Endodermal cell (in vitro differentiated cells): ENCODE measurements around the gene MICU2. TPM values are rescaled to one million over a fixed set of nuclear protein-coding genes. Genes with fewer than 3 reads are reported as not detected.

ENCODE experiments used
- DNase-seq: peaks from one replicate; pipeline ENCODE4 v3.0.0-alpha.2; 2017
- H3K27ac ChIP-seq: 2 replicates; pipeline ENCODE4 v1.5.1; 2013; ENCODE audit warnings: mild to moderate bottlenecking, low read depth, low read length, moderate library complexity
- H3K27me3 ChIP-seq: 2 replicates; pipeline ENCODE4 v1.6.1; 2013; ENCODE audit warnings: mild to moderate bottlenecking, low read length, moderate library complexity; ENCODE audit not compliant: insufficient read depth, control insufficient read depth, poor library complexity, severe bottlenecking
- H3K36me3 ChIP-seq: 2 replicates; pipeline ENCODE4 v1.7.0; 2013; ENCODE audit warnings: mild to moderate bottlenecking, low read length, moderate library complexity; ENCODE audit not compliant: control insufficient read depth, insufficient read depth
- H3K4me1 ChIP-seq: one replicate; pipeline ENCODE4 v1.7.0; 2013; ENCODE audit warnings: low read length; ENCODE audit not compliant: control insufficient read depth, insufficient read depth
- H3K4me3 ChIP-seq: 2 replicates; pipeline ENCODE4 v1.5.1; 2013; ENCODE audit warnings: mild to moderate bottlenecking, low read length, moderate library complexity
- H3K9ac ChIP-seq: 2 replicates; pipeline ENCODE4 v1.6.1; 2013; ENCODE audit warnings: mild to moderate bottlenecking, low read length, moderate library complexity; ENCODE audit not compliant: poor library complexity, severe bottlenecking; ENCODE audit errors: extremely low read depth
- H3K9me3 ChIP-seq: 2 replicates; pipeline ENCODE4 v1.6.1; 2013; ENCODE audit warnings: mild to moderate bottlenecking, low read length, moderate library complexity; ENCODE audit not compliant: control insufficient read depth
- H3K27ac Mint-ChIP-seq: 2 replicates; pipeline ENCODE4 v1.8.0; 2020; ENCODE audit warnings: mixed read lengths
- H3K27me3 Mint-ChIP-seq: 2 replicates; pipeline ENCODE4 v1.8.0; 2021; ENCODE audit warnings: mild to moderate bottlenecking, mixed read lengths; ENCODE audit not compliant: insufficient read depth
- H3K36me3 Mint-ChIP-seq: 2 replicates; pipeline ENCODE4 v1.8.0; 2020; ENCODE audit warnings: low read depth, mixed read lengths
- H3K4me1 Mint-ChIP-seq: 2 replicates; pipeline ENCODE4 v1.8.0; 2020; ENCODE audit warnings: mixed read lengths
- H3K4me3 Mint-ChIP-seq: 2 replicates; pipeline ENCODE4 v1.8.0; 2020; ENCODE audit warnings: mild to moderate bottlenecking, moderate library complexity, mixed read lengths
- H3K9me3 Mint-ChIP-seq: 2 replicates; pipeline ENCODE4 v1.8.0; 2020; ENCODE audit warnings: mild to moderate bottlenecking, mixed read lengths
- WGBS, 2 experiments: methylation state at CpG; one replicate each; pipeline versions ENCODE4 v1.1.5 to v1.1.7; 2013; ENCODE audit warnings: missing lambda C conversion rate in 2 of 2, mixed read lengths in 1 of 2; ENCODE audit not compliant: insufficient coverage in 1 of 2, insufficient read length in 1 of 2; 5-methylcytosine and 5-hydroxymethylcytosine counted together
- total RNA-seq, 2 donors: library from RNA; stranded (reverse); fragmentation: NEBNext Ultra II Directional in 1 of 2; extraction: Animal tissue kit (Norgen Biotek cat#: 25700) in 1 of 2; gene quantifications; 2 replicates in 1 of 2; 3 replicates in 1 of 2; pipeline ENCODE4 v1.2.1, GENCODE V29; 2021
- TF ChIP-seq, protein P1 (sequence below): fragments of 200-600 bp; sonication (generic); conservative IDR thresholded peaks from 2 replicates; pipeline ENCODE4 v1.5.0; 2021; ENCODE audit warnings: antibody characterized with exemption, mild to moderate bottlenecking

The MICU2 gene
- total RNA-seq, 2 donors from 2014 or later = 39.1 to 45.7 TPM

DNA sequence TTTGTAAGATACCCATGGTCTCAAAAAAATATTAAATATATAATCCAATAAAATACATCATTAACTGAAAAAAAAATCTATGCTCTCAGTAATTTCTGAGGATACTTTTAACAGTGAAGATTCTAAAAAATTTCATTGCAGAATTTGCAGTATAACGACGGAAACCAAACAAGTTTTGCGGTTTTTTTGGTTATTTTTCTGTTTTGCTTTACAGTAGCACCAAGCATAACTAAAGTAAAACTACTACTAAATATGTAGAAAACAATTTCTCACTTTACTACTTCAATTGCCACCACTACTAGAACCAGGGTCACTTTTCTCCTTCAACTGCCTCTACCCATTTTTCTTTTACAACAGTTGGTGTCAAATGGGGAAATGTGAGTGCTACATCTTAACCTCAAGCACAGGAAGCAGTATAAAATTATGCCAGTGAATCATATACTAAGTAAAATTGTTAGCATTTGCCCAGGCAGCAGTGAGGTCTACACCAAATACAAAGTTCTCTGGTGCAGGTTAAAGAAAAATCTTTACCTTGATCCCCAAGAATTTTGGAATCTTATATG, 24.1 kb downstream of the MICU2 start:
- no peak overlapping the region for H3K9ac ChIP-seq
- peaks cover 8% of the 10 kb centered on the region for H3K36me3 ChIP-seq
- peaks cover 20% of the 10 kb centered on the region for H3K9me3 ChIP-seq
- DNase-seq = no peak
- Mint-ChIP-seq H3K4me3 (no peak overlapping the region), H3K4me1 (peaks cover 3% of the 10 kb centered on the region), H3K27ac (no peak overlapping the region), H3K36me3 (peaks cover 13% of the 10 kb centered on the region), H3K9me3 (peaks cover 20% of the 10 kb centered on the region), H3K27me3 (no peaks in the 10 kb centered on the region)
- H3K4me1 ChIP-seq = no peaks in the 10 kb centered on the region
- no peak overlapping the region for H3K4me3 ChIP-seq
- WGBS, 2 experiments = 97 to 100% methylated on average over 3 of the region's 3 CpGs
- TF ChIP-seq, protein P1, sequence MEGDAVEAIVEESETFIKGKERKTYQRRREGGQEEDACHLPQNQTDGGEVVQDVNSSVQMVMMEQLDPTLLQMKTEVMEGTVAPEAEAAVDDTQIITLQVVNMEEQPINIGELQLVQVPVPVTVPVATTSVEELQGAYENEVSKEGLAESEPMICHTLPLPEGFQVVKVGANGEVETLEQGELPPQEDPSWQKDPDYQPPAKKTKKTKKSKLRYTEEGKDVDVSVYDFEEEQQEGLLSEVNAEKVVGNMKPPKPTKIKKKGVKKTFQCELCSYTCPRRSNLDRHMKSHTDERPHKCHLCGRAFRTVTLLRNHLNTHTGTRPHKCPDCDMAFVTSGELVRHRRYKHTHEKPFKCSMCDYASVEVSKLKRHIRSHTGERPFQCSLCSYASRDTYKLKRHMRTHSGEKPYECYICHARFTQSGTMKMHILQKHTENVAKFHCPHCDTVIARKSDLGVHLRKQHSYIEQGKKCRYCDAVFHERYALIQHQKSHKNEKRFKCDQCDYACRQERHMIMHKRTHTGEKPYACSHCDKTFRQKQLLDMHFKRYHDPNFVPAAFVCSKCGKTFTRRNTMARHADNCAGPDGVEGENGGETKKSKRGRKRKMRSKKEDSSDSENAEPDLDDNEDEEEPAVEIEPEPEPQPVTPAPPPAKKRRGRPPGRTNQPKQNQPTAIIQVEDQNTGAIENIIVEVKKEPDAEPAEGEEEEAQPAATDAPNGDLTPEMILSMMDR = no peak
- no peaks in the 10 kb centered on the region for H3K27me3 ChIP-seq
- no peak overlapping the region for H3K27ac ChIP-seq

DNA sequence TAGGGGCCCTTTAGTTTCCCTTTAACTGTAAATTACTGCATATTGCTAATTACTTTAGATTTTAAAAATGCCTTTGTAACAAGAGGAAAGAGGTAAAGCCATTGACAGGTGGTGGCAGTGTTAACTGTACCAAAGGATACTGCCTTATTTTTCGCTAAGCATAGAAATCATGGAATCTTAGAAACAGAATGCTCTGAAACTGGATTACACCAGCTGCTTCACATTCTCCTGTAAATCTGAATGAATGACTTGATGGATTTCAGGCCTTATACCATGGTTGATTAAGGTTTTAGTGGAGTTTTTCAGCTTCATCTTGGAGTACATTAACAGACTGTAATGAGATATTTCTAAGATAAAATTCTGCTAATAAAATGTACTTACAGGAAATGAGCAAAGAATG, 25.2 kb downstream of the MICU2 start:
- H3K36me3 ChIP-seq = peaks cover 8% of the 10 kb centered on the region
- WGBS, 2 experiments = 97 to 100% methylated on average over 1 of the region's 1 CpG
- no peaks in the 10 kb centered on the region for H3K27me3 ChIP-seq

DNA sequence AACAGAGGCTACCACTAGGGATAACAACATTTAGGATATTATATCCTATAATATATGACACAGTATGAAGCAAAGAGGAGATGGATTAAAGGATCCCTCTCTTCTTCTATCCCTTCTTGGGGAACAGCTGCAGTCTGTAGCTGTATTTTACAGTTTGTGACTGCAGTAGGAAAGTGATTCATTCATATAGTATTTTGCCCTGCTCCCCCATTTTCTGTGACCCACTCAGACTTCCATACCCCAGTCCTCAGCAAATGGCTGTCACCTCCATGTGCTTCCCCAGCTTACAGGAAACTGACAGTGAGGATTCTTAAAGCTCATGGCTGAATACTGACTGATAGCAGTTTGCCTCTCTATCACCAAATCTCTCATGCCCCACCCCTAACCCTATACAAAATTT, 27.5 kb downstream of the MICU2 start:
- Histone ChIP-seq H3K4me1 (no peaks in the 10 kb centered on the region), H3K27ac (no peak overlapping the region), H3K36me3 (no peaks in the 10 kb centered on the region), H3K4me3 (no peak overlapping the region), H3K9ac (no peak overlapping the region), H3K27me3 (no peaks in the 10 kb centered on the region), H3K9me3 (no peaks in the 10 kb centered on the region)
- Mint-ChIP-seq H3K9me3 (no peaks in the 10 kb centered on the region), H3K36me3 (no peaks in the 10 kb centered on the region), H3K4me1 (peaks cover 7% of the 10 kb centered on the region), H3K27me3 (no peaks in the 10 kb centered on the region), H3K27ac (no peak overlapping the region), H3K4me3 (no peak overlapping the region)
- no peak for DNase-seq
- TF ChIP-seq, protein P1 = no peak

More for the DNA sequence above, 25.2 kb downstream of the MICU2 start:
- TF ChIP-seq, protein P1 = no peak
- H3K9ac ChIP-seq = no peak overlapping the region
- peaks cover 11% of the 10 kb centered on the region for H3K36me3 Mint-ChIP-seq
- peaks cover 14% of the 10 kb centered on the region for H3K9me3 ChIP-seq
- no peak for DNase-seq
- peaks cover 3% of the 10 kb centered on the region for H3K4me1 Mint-ChIP-seq
- no peaks in the 10 kb centered on the region for H3K4me1 ChIP-seq
- H3K27me3 Mint-ChIP-seq = no peaks in the 10 kb centered on the region
- no peak overlapping the region for H3K27ac ChIP-seq
- no peak overlapping the region for H3K27ac Mint-ChIP-seq
- H3K4me3 ChIP-seq = no peak overlapping the region
- no peak overlapping the region for H3K4me3 Mint-ChIP-seq
- H3K9me3 Mint-ChIP-seq = peaks cover 13% of the 10 kb centered on the region
